Measurements from ENCODE around the gene SNX14. TPM values are rescaled to one million over a fixed set of nuclear protein-coding genes. Genes with fewer than 3 reads are reported as not detected.
"Not testable (repeated sequence)": the region's sequence is repeated elsewhere in the genome, so short reads cannot be mapped to it uniquely, and the experiment has no call there.

The SNX14 gene
- total RNA-seq, 1 experiment from 2014 or later, result 67.8 TPM

GRCh38 chr6:85585741-85586140, 7.9 kb downstream of the SNX14 start:
- no peak for DNase-seq (ENCODE audit: extremely low read depth, low read depth)

- not testable (repeated sequence) for DNase-seq (ENCODE audit: extremely low read depth, low read depth)
These were observed 10.8 kb downstream of the SNX14 start for GRCh38 chr6:85582832-85583231.

- DNase-seq (ENCODE audit: extremely low read depth, low read depth), result no peak
These were observed 12.1 kb downstream of the SNX14 start for GRCh38 chr6:85581572-85581971.

- no peak for DNase-seq (ENCODE audit: extremely low read depth, low read depth)
These were observed 12.8 kb downstream of the SNX14 start for GRCh38 chr6:85580878-85581267.

- DNase-seq (ENCODE audit: extremely low read depth, low read depth), result no peak
These were observed 13.4 kb downstream of the SNX14 start for GRCh38 chr6:85580118-85580877.

- no peak for DNase-seq (ENCODE audit: extremely low read depth, low read depth)
These were observed 14.1 kb downstream of the SNX14 start for GRCh38 chr6:85579581-85579980.

- no peak for DNase-seq (ENCODE audit: extremely low read depth, low read depth)
These were observed 17.2 kb downstream of the SNX14 start for GRCh38 chr6:85576476-85576875.

- DNase-seq (ENCODE audit: extremely low read depth, low read depth), result no peak
These were observed 18.6 kb downstream of the SNX14 start for GRCh38 chr6:85574932-85575598.

GRCh38 chr6:85569323-85569722, 24.3 kb downstream of the SNX14 start:
- DNase-seq (ENCODE audit: extremely low read depth, low read depth), result no peak

- DNase-seq (ENCODE audit: extremely low read depth, low read depth), result no peak
These were observed 25.2 kb downstream of the SNX14 start for GRCh38 chr6:85568411-85568810.

GRCh38 chr6:85565736-85566135, 27.9 kb downstream of the SNX14 start:
- DNase-seq (ENCODE audit: extremely low read depth, low read depth), result no peak

GRCh38 chr6:85564223-85564622, 29.4 kb downstream of the SNX14 start:
- DNase-seq (ENCODE audit: extremely low read depth, low read depth), result not testable (repeated sequence)

- DNase-seq (ENCODE audit: extremely low read depth, low read depth), result no peak
These were observed 31.8 kb downstream of the SNX14 start for GRCh38 chr6:85561750-85562357.

GRCh38 chr6:85556992-85557668, 36.5 kb downstream of the SNX14 start:
- no peak for DNase-seq (ENCODE audit: extremely low read depth, low read depth)

- DNase-seq (ENCODE audit: extremely low read depth, low read depth), result no peak
These were observed 41.0 kb downstream of the SNX14 start for GRCh38 chr6:85552652-85553051.

GRCh38 chr6:85551264-85551663, 42.4 kb downstream of the SNX14 start:
- no peak for DNase-seq (ENCODE audit: extremely low read depth, low read depth)

GRCh38 chr6:85547719-85548118, 45.9 kb downstream of the SNX14 start:
- no peak for DNase-seq (ENCODE audit: extremely low read depth, low read depth)

GRCh38 chr6:85544776-85545175, 48.9 kb downstream of the SNX14 start:
- no peak for DNase-seq (ENCODE audit: extremely low read depth, low read depth)

- no peak for DNase-seq (ENCODE audit: extremely low read depth, low read depth)
These were observed 56.6 kb downstream of the SNX14 start for GRCh38 chr6:85537055-85537494.

- not testable (repeated sequence) for DNase-seq (ENCODE audit: extremely low read depth, low read depth)
These were observed 69.4 kb downstream of the SNX14 start for GRCh38 chr6:85524281-85524680.

- no peak for DNase-seq (ENCODE audit: extremely low read depth, low read depth)
These were observed 77.5 kb downstream of the SNX14 start for GRCh38 chr6:85516168-85516567.

Data from NCI-H460 (cell line).